HT-29 (cell line): ENCODE results near the gene NTN1. TPM values are rescaled to one million over a fixed set of nuclear protein-coding genes. Genes with fewer than 3 reads are reported as not detected.
"Not testable (repeated sequence)": the region's sequence is repeated elsewhere in the genome, so short reads cannot be mapped to it uniquely, and the experiment has no call there.

Experiments
- DNase-seq: peaks from one replicate; pipeline ENCODE4 v3.0.0-alpha.2; 2015; ENCODE audit warnings: low spot score
- total RNA-seq: library from RNA; depleted of rRNA; stranded (reverse); fragments of >200 nt; shearing (Covaris generic); gene quantifications from 2 replicates; pipeline ENCODE4 v1.2.3, GENCODE V29; 2014

NTN1 gene
- total RNA-seq, 1 experiment from 2014 or later: 0.03 TPM

DNA sequence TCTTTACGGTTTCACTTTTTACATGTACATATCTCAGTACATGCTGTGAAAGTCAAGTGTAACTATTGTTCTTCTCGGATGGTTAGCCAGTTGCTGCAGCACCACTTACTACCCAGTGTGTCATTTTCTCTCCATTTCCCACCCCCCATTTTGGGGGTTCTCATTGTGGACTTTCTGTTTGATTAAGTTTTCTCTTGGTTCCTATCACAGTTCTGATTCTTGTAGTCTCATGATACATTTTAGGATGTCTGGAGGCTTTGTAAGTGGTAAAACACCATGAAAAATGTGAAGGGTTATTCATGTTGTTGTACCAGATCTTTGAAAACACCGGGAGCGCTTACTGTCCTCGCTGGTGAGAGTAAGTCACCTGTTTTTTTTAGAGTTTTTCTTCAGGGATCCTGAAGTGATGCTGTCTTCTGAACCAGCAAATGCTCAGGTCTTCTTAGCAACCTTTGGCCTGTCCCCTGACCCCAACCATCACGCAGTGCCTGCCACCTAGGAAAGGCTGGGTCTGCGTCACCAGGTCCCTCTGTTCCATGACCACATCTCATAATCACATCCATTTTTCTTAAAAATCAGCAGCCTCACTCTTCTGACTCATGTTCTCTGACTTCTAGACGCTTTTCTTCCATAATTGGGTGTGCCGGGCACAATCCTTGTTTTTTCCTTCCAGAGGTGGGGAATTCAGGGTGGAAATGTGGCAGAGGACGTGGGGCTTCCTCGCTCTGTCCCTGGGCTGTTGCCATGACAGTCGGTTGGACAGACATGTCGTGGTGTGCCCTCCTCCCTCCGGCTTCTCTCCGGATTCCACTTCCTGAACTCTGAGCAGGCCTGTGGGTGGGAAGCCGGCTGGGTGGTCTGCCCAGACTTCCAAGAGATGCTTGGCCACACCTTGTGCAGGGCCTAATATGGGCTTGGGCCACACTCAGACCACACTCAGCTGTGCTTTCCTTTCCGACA lies 102.6 kb downstream of the NTN1 start:
- DNase-seq: no peak

DNA sequence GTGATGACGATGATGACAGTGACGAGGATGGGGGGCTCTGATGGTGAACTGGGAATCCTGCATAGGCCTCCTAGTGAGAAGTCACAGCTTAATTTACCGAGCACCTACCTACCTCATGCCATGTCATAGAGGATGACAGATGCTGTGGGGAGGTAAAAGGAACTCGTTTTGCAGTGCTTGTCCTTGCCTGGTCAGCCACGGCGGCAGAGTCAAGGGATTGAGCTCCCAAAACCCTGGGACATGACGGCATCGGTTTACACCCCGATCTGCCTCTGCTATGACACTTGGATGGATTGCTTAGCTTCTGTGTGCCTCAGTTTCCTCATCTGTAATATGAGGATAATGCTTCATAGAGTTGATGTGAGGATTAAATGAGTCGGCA lies 103.2 kb downstream of the NTN1 start:
- DNase-seq: no peak

DNA sequence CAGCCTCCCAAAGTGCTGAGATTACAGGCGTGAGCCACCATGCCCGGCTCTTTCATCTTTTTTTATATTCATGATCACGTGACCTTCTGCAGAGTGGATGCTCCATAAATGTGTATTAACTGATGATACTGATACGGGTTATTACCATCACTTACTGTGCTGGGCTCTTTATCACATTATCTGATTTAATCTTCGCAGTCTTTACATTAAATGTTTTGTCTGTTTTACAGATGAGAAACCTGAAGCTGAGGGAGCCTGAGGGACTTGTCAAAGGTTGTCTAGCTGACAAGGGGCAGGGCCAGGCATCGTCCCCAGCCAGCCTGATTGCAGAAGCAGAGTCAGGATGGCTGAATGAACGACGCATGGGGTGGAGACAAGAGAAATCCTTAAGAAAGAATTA lies 104.4 kb downstream of the NTN1 start:
- no peak for DNase-seq

DNA sequence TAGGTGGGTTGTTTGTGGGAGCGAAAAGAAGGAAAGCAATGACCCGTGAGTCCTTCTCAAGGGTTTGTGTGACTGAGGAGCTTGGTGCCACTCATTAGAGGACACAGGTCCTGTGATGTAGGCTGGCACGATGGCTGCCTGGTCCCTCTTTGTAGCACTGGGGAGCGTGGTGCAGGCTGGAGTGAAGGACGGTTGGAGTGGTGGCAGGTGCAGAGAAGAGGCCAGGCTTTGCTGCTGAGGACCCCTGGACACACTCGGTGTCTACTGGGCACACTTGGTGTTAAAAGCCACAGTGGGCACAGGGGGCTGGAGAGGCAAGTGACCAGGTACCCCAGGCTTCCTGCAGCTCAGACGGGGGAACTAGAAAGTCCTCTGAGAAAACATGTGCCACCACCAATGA lies 106.0 kb downstream of the NTN1 start:
- DNase-seq: no peak

DNA sequence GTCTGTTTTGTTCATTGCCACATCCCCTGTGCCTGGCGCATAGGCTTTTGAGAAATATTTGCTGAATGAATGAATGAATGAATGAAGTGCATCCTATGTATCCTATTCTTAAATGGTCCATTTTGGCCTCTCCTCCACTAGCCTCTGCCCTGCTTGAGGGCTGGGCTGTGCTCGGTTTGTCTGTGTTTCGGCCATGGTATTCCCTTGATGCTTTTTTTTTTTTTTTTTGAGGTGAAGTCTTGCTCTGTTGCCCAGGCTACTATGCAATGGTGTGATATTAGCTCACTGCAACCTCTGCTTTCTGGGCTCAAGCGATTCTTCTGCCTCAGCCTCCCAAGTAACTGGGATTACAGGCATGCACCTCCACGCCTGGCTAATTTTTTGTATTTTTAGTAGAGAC lies 110.1 kb downstream of the NTN1 start:
- DNase-seq: no peak

DNA sequence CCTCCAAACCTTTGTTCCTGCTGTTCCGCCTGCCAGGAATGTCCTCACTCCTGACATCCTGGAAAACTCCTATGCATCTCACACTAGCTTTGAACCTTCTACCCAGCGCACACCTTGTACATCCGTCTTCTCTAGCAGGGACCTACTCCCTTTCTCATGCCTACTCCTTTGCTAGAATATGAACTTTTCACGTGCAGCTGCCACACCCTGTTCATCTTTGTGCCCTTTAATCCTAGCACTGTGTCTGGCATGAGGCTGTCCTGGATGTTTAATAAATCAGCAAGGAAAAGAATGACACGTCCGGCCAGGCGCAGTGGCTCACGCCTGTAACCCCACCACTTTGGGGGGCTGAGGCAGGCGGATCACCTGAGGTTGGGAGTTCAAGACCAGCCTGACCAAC lies 111.0 kb downstream of the NTN1 start:
- no peak for DNase-seq

DNA sequence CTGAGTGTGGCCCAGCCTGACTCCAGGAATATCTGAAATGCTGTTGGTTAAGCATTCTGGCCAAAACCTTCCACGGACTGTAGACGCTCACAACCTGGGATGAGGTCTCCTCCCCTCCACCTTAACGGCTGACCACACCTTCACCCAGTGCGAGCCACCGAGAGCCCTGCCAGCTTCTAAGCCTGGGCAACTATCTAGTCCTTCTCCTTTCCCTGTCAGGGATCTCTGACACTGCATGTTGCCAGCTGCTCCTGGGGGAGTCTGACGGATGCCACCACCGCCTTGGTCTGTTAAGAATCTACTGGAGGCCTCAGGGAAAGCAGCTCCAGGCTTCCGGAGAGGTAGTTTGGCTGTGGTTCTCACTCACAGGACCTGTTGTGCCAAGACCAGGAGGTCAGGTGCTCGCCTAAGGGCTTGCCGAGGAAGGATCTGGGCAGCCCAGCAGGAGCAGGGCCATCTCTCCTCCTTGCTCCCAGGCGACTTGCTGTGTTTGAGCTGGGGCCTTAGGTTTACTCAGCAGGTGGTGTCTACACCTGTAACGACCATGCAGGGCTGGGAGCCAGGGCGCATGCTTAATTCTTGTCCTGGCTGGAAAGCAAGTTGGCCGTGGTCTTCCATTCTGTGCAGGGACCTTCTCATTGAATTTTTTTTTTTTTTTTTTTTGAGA lies 111.8 kb downstream of the NTN1 start:
- DNase-seq: no peak

DNA sequence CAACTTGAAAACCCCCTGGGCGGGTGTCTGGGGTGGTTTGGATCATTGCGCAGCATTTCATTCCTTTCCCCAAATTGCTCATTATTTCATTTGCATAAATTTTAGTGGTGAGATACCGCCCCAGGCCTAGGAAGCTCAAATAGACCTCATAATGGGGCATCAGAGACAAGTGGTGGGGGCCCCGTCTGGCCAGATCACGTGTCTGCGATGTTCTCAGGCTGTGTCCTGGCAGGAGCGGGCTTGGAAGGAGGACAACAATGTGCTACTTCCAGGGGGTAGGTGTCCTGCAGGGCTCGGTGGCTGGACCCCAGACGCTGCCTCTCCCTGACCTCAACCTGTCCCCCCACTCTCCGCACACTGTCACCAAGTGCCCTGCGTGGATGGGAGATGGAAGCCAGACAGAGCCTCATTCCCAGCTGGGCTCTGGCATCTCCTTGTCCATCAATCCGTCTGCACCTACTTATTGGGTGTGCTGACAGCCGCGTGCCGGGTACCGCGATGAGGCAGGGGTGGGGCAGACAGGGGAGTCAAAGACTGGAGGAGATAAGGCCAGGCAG lies 116.9 kb downstream of the NTN1 start:
- DNase-seq: no peak

DNA sequence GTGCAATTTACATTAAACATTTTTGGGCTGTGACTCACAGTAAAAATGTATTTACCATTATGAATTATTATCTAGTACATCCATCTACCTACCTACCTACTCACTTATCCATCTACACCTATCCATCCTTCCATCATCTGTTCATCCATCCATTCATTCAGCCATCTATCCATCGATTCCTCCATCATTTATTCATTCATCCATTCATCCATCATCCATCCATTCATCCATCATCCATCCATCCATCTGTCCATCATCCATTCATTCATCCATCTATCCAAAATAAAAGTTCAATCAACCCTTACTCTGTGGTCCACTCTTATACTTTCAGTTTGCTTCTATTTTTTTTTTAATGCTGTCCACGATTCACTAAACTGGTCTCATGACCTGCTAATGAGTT lies 118.4 kb downstream of the NTN1 start:
- no peak for DNase-seq

DNA sequence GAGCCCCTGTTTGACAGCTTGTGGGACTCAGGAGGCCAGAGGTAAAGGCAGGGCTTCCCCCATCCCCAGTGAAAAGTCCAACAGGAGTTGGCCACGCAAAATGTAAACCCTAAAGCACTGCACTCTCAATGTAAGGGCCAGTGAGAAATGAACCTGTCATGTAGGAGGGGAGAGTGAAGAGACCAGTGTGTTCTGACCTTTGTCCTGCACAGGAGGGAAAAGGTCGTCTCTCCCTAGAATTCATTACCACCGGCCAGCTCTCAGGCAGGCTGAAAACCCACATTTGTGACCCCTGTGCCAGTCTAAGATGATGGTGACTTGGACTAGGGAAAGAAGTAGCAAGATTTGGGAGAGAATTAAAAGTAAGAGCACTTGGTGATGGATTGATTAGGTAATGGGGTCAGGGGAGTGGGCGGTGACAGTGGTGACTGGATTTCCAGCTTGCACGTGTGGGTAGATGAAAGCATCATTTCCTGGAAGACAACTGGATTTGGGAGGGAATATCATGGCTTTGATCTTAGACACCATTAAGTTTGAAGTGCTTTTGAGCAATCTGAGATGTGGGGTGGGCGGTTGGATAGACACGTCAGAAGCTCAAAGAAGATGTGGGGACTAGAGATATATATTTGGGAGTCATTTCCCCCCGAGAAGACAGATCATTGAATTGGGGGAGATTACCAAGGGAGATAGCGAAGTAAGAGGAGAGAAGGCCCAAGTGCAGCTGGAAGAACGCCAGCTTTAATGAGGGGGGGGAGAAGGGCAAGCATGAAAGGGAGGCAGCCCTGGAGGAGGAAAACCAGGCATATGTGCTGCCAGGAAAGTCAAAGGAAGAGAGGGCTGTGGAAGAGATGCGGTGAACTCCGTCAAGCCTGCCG lies 119.5 kb downstream of the NTN1 start:
- no peak for DNase-seq

DNA sequence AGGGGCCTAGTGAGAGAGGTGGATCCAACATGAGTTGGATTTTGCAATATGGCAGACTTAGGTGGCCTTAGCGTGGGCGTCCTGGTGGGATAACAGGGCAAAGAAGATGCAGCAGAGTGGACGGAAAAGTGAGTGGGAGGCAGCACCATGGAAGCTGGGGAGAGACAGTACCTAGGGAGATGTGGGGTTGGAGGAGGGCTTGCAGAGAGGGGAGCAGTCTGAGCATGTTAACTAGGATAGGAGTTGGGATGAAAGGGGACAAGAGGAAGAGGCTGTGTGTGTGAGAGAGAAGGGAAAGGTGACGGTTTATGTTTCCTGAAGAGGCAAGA lies 120.1 kb downstream of the NTN1 start:
- DNase-seq: no peak

DNA sequence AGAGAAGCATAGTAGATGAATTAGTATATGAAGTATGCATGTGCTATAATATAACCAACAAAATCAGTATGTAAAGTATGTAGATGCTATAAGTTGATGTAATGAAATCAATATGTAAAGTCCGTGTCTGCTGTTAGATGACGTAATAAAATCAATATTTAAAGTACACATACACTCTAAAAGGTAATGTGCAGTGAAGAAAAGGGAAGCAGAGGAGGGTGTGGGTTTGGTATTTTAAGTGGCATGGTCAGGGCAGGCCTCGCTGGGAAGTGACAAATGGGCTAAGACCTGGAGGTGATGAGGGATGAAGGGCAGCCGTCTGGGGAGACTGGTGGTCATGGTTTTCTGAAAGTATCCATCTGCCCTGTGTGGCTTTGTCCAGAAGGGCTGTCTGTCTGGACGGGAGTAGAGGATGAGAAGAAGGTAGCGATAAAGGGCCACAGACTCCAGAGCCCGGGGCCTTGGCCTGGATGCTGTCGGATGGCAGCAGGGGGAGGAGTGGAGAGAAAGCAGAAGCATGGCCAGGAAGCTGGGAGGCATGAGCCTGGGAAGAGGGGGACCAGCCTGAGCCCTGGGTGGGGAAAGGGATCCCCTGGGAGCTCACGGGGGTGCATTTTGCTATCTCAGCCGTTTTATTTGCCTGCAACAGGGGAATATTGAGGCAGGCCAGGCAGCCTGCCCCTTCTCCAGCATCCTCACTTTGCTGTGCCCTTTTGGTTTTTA lies 121.6 kb downstream of the NTN1 start:
- no peak for DNase-seq

DNA sequence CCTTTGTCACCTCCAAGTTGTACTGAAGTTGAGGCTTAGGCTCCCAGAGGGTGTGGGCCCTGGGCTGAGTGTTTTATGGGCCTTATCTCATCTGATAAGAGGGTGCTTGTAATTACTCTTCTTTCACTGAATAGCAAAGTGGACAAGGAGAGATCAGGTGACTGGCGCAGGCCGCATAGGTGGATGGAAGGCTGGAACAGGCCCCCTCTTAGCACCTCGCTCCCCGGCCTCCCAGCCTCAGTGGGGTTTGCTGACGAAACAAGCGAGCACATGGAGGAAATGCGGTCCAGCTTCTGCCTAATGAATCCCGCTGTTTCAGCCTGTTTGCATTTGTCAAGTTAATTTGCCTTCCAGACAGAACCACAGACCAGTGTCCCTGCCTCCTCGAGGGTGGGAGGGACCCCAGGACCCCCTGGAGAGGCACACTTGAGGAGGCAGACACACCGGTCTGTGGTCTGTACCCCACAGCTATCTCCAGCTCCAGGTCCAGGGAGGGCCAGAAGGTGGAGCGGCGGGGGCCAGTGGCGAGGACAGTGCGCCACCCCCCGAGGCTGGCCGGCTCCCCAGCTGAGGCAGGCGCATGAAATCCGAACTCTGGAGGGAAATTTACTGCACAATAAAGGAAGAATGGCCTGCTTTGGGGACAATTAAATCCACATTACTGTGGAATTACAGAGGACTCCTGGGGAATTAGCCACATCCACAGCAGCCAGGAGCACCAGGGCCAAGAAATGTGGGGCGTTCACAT lies 123.4 kb downstream of the NTN1 start:
- no peak for DNase-seq

DNA sequence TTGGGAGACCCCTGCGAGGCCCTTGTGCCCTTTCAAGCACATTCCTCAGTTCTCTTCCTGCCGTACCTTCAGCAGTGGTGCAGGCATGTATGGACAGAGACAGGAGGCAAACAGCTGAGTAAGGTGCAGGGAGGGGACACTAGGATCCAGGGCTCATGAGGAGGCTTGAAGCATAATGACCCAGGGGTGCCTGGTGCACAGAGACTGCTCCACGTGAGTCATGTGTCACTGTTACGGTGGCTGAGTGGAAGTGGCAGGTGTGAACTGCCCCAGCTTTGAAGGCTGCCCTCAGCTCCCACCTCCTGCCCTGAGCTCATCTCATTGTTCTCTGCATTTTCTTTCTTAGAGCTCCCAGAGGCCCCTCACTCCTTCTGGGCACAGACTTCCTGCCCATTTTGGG lies 124.8 kb downstream of the NTN1 start:
- DNase-seq: no peak

DNA sequence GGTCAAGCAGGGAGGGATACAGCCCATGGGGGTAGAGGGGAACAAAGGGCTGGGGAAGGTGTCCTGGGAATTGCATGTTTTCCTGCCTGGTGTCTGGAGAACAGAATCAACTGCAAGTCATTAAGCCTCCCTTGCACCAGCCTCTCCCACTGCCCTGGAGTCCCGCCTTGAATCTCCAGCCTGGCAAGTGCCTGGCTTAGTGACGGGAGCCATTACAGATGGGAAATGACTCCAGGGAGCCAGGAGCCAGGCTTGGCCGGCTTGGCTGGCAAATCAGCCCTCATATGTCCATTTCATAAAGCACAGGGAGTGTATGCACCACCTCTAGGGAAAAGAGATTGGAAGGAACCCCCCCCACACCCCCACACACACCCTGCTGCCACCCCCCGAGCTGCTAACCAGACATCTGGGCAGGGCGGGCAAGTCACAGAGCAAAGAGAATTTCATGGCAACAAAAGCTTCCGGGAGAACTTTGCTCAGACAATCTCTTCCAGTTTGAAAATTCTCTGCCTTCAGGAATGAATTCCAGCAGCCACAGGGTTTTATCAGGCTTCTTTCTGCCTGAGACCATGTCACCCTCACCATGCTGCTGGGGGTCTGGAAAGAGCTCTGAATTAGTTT lies 127.7 kb downstream of the NTN1 start:
- no peak for DNase-seq

DNA sequence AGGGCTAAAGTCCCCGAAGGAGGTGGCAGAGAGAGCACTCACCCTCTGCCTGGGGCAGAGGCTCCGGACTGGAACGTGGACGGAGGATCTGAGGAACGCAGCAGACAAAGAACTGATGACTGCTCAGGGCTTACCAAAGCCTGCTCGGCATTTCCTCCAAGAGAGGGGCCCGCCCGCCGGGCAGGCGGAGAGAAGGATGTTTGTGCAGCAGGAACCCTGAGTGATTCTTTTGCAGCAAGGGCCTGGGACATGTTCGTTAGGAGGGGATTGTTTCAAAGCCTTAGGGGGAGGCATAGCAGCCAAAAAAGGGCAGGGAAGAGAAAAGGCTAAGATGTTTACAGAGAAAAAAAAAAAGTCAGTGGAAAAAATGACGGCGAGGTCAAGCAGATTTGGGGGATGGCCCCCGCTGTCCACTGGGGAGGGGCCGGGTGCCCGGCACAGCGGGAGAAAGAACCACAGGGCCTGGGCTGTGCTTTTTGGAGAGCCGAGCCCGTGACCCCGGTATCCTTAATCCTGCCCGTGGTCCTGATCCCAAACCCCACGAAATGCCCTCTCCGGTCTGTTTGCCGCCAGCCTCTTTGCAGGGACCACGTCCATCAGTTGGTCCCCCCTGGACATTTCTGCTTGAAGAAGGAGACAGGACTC lies 129.3 kb downstream of the NTN1 start:
- DNase-seq: no peak

DNA sequence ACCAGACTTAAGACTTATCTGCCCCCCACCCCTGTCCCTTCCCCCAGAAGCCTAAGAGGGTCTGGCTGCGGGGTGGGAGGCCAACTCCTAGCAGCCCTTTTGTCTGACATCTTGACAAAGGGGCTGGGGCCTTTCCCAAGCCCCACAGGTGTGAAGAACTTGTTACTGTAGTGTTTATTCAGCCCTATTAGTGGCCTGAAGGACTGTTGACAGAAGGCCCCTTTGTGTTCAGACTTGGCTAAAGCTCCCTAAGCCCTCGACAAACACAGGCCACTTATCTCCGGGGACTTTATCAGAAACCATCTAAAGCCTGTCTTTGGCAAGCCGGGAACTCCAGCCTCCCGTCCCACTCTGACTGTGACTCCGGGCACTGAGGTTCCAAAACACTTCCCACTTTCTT lies 129.8 kb downstream of the NTN1 start:
- no peak for DNase-seq

DNA sequence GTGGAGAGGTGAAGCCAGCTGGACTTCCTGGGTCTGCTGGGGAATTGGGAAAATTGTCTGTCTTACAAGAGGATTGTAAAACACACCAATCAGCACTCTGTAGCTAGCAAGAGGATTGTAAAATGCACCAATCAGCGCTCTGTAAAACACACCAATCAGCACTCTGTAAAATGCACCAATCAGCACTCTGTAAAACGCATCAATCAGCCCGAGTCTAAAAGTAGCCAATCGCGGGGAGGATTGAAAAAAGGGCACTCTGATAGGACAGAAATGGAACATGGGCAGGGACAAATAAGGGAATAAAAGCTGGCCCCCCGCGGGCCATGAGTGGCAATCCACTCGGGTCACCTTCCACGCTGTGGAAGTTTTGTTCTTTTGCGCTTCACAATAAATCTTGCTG lies 130.4 kb downstream of the NTN1 start:
- not testable (repeated sequence) for DNase-seq
